ENCODE measurements around the gene NFATC4.
"Not testable (repeated sequence)": the region's sequence is repeated elsewhere in the genome, so short reads cannot be mapped to it uniquely, and the experiment has no call there.

The NFATC4 gene

GRCh38 chr14:24339284-24340151 lies 28.5 kb upstream of the NFATC4 start, which contains the start of gene RIPK3:
TSS of gene RIPK3 (minus strand) at chr14:24339991. CDS start at chr14:24339826, 165 bp downstream.
- DNase-seq (ENCODE audit: low spot score) = no peak

DNA sequence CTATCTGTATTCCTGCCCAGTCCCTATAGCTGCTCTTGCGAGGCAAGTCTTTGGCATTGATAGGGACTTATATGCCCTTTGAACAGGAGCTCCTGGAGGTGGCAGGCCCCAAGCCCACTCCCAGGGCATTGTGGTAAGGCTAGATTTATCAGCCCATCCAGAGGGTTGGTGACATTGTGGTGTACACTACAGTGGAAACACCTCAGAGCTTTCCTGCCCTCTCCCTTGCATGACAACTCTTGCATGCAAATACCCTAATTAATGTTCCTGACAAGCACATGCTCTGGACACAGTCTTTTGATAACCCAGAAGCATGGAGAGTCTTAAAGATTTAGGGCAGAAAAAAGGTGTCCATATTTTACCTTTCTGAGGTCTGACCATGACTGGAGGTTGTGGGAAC lies 27.4 kb upstream of the NFATC4 start:
- no peak for DNase-seq (ENCODE audit: low spot score)

DNA sequence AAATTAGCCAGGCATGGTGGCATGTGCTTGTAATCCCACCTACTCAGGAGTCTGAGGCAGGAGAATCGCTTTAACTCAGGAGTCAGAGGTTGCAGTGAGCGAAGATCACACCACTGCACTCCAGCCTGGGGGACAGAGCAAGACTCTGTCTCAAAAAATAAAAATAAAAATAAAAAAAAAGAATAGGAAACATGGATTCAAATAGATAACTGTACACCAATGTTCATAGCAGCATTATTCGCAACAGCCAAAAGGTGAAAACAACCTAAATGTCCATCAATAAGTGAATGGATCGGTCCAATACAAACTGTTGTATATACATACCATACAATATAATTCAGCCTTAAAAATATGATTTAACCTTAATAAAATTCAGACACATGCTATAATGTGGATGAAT lies 25.1 kb upstream of the NFATC4 start:
- DNase-seq (ENCODE audit: low spot score) = no peak

DNA sequence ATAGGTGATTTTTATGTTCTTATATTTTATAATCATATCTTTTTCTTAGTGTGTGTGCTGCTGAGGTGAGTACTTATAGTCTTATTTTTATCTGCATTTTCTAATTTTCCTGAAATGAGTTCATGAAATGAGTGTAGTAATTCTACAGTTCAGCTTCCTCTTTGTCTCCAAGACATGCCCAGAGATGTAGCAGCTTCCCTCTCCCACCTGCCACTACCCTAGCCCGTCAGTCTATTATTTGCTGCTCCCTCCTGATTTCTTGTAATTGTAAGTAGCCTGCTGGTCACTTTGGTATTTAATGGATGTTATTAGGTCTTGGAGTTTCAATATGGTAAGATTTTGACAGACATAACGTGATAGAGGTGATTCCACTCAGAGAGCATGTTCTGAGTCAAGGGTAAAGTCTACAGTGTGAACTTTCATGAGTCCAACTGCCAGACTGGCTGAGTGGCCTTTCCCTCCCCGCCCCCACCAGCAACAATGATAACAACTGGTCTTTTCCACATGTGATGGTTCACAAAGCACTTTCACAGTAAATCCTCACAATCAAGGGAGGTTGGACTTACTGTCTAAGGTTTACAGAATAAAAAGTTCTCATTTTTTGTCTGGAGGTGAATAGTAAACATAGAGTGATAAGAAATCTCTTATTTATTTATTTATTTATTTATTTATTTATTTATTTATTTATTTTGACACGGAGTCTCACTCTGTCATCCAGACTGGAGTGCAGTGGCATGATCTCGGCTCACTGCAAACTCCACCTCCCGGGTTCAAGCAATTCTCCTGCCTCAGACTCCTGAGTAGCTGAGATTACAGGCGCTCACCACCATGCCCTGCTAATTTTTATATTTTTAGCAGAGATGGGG lies 24.0 kb upstream of the NFATC4 start:
- DNase-seq (ENCODE audit: low spot score) = no peak

- DNase-seq (ENCODE audit: low spot score) = no peak
These were observed 20.9 kb upstream of the NFATC4 start for GRCh38 chr14:24347134-24347533.

DNA sequence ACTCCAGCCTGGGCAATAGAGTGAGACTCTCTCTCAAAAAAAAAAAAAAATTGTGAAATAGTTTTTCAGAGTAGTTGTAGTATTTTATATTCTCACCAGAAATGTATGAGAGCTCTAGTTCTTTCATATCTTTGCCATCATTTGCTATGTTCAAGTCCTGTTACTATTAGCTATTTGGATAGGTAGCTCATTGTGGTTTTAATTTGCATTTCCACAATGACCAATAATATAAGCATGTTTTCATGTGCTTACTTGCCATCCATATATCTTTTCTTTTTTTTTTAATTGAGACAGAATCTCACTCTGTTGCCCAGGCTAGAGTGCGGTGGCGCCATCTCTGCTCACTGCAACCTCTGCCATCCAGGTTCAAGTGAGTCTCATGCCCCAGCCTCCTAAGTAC lies 19.8 kb upstream of the NFATC4 start:
- DNase-seq (ENCODE audit: low spot score) = no peak

DNA sequence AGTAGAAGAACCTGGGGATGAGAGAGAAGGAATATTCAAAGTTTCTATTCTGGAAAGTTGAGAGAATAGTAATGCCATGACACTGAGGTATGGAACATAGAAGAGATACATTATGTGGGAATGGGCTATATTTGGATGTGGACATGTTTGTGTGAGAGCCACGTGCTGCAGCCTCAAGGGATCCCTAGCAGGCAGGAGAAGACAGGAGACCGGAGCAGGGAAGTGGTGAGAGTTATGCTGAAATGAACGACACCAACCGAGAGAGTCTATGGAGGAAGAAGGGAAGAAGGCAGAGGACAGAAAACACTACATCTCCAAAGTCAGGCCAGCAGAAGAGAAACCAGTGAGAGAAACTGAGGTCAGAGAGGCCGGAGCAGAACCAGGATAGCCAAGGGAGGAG lies 18.2 kb upstream of the NFATC4 start:
- no peak for DNase-seq (ENCODE audit: low spot score)

DNA sequence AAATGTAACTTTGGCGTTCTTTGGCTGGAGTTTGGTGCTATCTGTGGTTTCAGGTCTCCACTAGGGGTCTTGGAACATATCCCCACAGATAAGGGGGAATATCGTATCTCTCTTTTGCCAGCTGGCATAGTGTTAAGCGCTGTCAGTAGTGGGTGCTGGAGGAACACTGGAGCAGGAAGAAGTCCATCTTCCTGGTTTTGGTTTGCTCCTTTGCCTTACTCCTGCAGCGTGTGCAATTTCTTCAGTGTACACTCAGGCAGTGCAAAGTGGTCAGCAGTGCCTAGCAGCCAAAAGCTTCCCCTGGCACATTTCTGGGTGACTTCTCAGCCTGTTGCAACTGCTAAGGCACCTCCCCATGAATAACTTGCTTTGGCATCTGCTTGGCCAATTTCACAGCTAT lies 16.5 kb upstream of the NFATC4 start:
- no peak for DNase-seq (ENCODE audit: low spot score)

DNA sequence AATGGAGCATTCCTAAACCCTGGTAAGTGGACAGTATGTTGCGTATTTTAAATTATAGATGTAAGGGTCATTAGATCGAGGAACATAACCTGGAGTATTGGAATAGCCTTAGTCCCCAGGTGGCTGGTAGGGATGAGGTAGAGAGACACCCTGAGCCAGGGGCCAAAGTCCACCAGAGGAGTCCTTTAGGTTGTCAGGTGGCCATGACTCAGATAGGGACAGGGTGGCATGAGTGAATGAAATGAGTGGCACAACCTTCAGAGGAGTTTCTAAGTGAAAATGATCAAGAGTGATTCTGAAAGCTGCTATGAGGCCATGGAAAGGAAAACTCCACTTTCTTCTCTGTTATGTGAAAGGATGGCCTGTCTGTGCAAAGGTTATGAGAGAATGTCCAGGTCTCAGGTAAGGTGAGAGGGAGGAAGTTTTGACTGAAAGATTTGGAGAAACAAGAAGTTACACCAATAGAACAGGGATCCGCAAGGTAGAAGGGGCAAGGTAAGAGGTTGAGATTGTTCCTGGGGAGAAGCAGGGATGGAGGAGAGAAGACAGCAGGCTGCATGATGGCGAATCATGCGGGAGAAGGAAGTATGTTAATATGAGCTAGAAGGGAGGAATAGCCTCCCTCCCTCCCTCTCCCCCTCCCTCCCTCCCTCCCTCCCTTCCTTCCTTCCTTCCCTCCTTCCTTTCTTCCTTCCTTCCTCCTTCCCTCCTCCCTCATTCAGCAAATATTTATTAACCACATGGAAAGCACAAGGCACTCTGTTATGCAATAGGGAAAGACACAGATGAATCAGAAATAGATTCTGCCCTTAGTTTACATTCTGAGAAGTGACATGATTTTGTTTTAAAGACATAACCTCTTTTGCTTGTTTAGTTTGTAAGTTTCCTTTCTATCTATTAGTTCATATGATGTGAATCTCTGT lies 14.2 kb upstream of the NFATC4 start:
- no peak for DNase-seq (ENCODE audit: low spot score)

- DNase-seq (ENCODE audit: low spot score) = not testable (repeated sequence)
These were observed 13.5 kb upstream of the NFATC4 start for GRCh38 chr14:24354482-24354825.

GRCh38 chr14:24355009-24355408 lies 13.0 kb upstream of the NFATC4 start:
- no peak for DNase-seq (ENCODE audit: low spot score)

GRCh38 chr14:24356208-24356607 lies 11.8 kb upstream of the NFATC4 start:
- DNase-seq (ENCODE audit: low spot score) = no peak

- DNase-seq (ENCODE audit: low spot score) = no peak
These were observed 7.7 kb upstream of the NFATC4 start for GRCh38 chr14:24360281-24360680.

- no peak for DNase-seq (ENCODE audit: low spot score)
These were observed 6.7 kb upstream of the NFATC4 start for GRCh38 chr14:24361326-24361725.

DNA sequence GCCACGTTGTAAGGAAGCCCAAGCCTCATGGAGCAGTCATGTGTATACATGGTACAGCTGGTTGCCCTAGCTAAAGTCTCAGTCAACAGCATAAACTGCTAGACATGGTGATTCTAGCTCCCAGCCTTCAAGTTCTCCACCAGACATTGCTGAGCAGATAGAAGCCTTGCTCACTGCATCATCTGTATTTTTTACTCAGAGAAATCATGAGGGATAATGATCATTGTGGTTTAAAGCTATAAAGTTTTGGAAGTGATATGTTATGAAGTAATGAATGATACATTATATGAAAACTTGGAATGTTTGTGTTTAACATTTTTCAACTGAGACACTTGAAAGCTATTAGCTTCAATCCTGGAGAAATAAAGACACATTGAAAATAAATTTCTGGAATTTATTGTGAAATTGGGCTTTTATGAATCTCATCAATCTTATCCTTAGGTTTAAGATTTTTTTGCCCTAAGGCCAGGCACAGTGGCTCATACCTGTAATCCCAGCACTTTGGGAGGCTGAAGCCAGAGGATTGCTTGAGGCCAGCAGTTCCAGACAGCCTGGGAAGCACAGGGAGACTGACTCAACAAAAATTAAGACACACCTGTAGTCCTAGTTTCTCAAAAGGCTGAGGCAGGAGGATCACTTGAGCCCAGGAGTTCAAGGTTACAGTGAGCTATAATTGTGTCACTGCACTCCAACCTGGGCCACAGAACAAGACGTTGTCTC lies 5.6 kb upstream of the NFATC4 start:
- DNase-seq (ENCODE audit: low spot score) = no peak

GRCh38 chr14:24363401-24363800 lies 4.6 kb upstream of the NFATC4 start:
- no peak for DNase-seq (ENCODE audit: low spot score)

DNA sequence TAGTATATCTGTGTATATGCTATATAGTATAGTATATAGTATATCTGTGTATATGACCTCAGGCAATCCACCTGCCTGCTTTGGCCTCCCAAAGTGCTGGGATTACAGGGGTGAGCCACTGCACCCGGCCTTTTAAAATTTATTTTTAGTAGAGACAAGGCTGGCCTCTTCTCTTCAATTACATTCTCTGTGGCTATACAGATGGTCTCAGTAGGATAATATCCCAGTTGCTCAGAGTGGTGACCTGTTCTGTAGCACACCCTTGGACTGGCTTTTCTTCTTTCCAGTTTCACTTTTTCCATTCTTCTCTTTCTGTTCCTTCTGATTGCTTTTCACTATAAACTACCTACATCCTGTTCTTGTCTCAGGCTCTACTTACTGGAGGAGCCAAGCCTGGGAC lies 3.1 kb upstream of the NFATC4 start:
- DNase-seq (ENCODE audit: low spot score) = no peak

DNA sequence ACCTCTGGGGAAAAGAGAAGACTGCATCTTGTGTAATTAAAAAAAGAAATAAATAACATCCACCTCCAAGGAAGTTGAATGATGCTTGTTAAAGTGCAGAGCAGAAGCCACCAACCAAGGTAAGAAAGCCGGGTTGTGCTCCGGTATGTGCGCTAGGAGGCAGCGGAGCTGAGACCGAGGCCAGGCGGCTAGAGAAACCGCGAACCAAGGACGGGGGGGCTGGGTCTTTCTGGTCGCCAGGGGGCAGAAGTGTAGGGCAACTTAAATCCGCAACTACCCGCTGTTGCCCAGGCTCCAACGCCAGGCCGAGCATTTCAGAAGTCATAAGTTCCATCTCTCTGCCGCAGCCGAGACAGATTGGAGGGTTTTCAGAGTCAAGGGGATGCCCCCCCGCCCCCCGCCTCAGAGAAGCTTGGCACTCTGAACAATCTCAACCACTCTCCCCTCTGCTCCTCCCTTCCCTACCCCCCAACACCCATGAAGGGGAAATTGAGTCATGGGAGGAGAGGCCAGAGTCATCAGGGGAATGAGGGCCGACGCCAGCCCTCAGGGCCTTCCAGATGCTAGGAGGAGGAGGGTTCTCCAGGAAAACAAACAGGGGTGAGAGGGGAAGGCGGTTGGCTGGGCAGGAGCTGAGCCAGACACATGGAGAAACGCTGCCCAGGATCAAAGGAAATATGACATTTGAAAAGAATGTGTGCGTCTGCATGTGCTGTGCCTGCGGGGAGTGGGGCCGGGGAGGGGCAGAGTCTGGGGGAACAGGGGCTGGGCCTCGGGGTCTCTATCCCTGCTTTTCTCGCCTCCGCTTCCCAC lies 2.2 kb upstream of the NFATC4 start:
- peak; percentile 81 for DNase-seq (ENCODE audit: low spot score)

DNA sequence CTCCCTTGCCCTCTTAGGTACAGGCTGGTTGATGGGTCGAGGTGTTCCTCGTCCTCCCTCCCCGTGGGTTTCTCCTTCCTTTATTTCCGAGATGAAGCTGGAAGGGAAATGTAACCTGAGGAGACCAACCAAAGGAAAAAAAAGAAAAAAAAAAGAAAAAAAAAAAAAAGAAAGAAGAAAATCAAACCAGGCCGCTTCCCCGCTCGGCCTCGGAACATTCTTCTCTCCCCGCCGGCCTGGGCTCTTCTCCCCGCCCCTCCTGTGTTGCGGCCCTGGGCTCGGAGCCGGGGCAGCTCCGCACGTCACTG lies 1.6 kb upstream of the NFATC4 start:
- peak; percentile 53 for DNase-seq (ENCODE audit: low spot score)

DNA sequence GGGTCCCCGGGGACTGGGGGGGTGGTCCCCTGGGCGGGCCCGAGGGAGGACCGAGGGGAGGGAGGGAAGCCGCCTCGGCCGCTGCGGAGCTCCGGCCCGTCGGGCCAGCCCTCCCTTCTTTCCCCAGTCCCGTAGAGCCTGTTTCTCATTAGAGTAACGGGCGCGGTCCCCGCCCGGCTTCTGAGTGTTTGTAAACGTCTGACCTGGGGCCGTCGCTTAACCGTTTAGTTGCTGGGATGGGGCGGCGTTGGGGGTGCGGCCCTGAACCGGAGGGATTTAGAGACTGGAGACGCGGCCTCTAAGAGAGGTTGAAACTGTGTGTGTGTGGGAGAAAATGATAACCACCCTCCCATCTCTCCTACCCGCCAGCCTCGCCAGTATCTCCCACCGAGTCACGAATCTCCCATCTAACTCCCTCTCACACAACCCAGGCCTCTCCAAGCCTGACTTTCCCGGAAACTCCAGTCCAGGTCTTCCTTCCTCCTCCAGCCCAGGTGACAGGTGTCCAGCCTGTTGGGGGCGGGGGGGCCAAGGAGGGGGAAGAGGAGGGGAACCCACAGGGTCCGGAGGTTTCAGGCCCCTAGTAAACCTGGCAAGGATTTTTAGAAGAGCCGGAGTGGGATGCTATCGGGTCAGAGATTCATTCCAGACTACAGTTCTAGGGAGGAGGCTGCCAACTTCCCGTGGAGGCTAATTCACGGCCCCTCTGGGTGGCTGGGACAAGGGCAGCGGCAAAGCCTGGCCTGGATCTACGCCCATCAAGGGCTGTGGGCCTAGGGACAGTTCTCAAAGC lies 1.1 kb upstream of the NFATC4 start:
- peak; percentile 56 for DNase-seq (ENCODE audit: low spot score)
